B cell (primary cell): Measurements from ENCODE around the gene DOHH. TPM values are rescaled to one million over a fixed set of nuclear protein-coding genes. Genes with fewer than 3 reads are reported as not detected.

Experiments
- ATAC-seq: fragments of 200-7000 bp; cut with Tn5 transposase; one replicate; pipeline ENCODE4 v1.10.0; 2021; ENCODE audit warnings: low read depth, mild to moderate bottlenecking, moderate number of reproducible peaks, moderate library complexity
- CTCF ChIA-PET: fragments of 350-600 bp; sonication (Branson Sonifier 250); formaldehyde crosslinking; loops from one replicate; lab custom pipeline; 2021; ENCODE audit warnings: antibody characterized with exemption, inconsistent platforms; lab: Charles Lee
- POLR2A ChIA-PET: fragments of 350-600 bp; sonication (Branson Sonifier 250); formaldehyde crosslinking; loops from one replicate; lab custom pipeline; 2021; ENCODE audit warnings: antibody characterized with exemption; lab: Charles Lee
- DNase-seq: peaks from one replicate; pipeline ENCODE4 v3.0.0; 2013
- H2AFZ ChIP-seq: 2 replicates; pipeline ENCODE4 v1.6.1; 2012; ENCODE audit warnings: mild to moderate bottlenecking, low read depth, low read length; ENCODE audit not compliant: insufficient read depth, poor library complexity, severe bottlenecking
- H3K27ac ChIP-seq, 2 donors: 1 replicate in 1 of 2; 2 replicates in 1 of 2; pipeline ENCODE4 v1.5.1; 2012 to 2013; ENCODE audit warnings: low read length in 2 of 2, mild to moderate bottlenecking in 2 of 2, moderate library complexity in 1 of 2
- H3K27me3 ChIP-seq, 4 experiments: fragments of 200-600 bp in 1 of 4; sonication (generic) in 1 of 4; replicated peaks in 1 of 4; 1 replicate in 2 of 4; 2 replicates in 2 of 4; pipeline versions ENCODE4 v1.6.1 to v1.7.0; 2013 to 2016; ENCODE audit warnings: low read length in 3 of 4, mild to moderate bottlenecking in 2 of 4, mixed read lengths in 1 of 4, moderate library complexity in 1 of 4; ENCODE audit not compliant: insufficient read depth in 4 of 4, control insufficient read depth in 3 of 4; ENCODE audit errors: control extremely low read depth in 1 of 4
- H3K36me3 ChIP-seq, 2 experiments: replicated peaks in 1 of 2; 1 replicate in 1 of 2; 2 replicates in 1 of 2; pipeline versions ENCODE4 v1.6.1 to v1.7.1; 2013; ENCODE audit warnings: low read length in 1 of 2; ENCODE audit not compliant: insufficient read depth in 2 of 2, control insufficient read depth in 1 of 2; ENCODE audit errors: control extremely low read depth in 1 of 2, extremely low read depth in 1 of 2
- H3K4me1 ChIP-seq, 2 donors: fragments of 200-600 bp in 1 of 2; sonication (generic) in 1 of 2; 1 replicate in 1 of 2; 2 replicates in 1 of 2; pipeline versions ENCODE4 v1.5.1 to v1.6.1; 2013 to 2017; ENCODE audit warnings: low read length in 2 of 2; ENCODE audit not compliant: control insufficient read depth in 2 of 2, insufficient read depth in 2 of 2
- H3K4me2 ChIP-seq: replicated peaks from 2 replicates; pipeline ENCODE3; 2012; ENCODE audit warnings: mild to moderate bottlenecking, low read depth, low read length; ENCODE audit not compliant: poor library complexity, severe bottlenecking
- H3K4me3 ChIP-seq, 5 experiments: fragments of 200-600 bp in 1 of 5; sonication (generic) in 1 of 5; 1 replicate in 3 of 5; 2 replicates in 2 of 5; pipeline versions ENCODE4 v1.5.1 to v1.7.0; 2011 to 2016; ENCODE audit warnings: low read length in 4 of 5, mild to moderate bottlenecking in 4 of 5, low read depth in 2 of 5, control low read depth in 1 of 5, moderate library complexity in 1 of 5; ENCODE audit not compliant: insufficient read depth in 1 of 5; ENCODE audit errors: control extremely low read depth in 1 of 5, extremely low read depth in 1 of 5
- H3K79me2 ChIP-seq: fragments of 200-600 bp; sonication (generic); one replicate; pipeline ENCODE4 v1.6.0; 2016; ENCODE audit warnings: low read length; ENCODE audit not compliant: control insufficient read depth, insufficient read depth
- H3K9ac ChIP-seq: fragments of 200-600 bp; sonication (generic); 2 replicates; pipeline ENCODE4 v1.6.1; 2017; ENCODE audit warnings: mild to moderate bottlenecking, low read length, moderate library complexity
- H3K9me3 ChIP-seq, 3 donors: one replicate each; pipeline versions ENCODE4 v1.6.1 to v1.7.1; 2013; ENCODE audit warnings: low read length in 2 of 3; ENCODE audit not compliant: control insufficient read depth in 2 of 3, insufficient read depth in 1 of 3; ENCODE audit errors: control extremely low read depth in 1 of 3
- H4K20me1 ChIP-seq: 2 replicates; pipeline ENCODE4 v1.6.0; 2012; ENCODE audit warnings: mild to moderate bottlenecking, low read length; ENCODE audit not compliant: insufficient read depth, control insufficient read depth, poor library complexity, severe bottlenecking
- H3K27ac Mint-ChIP-seq: one replicate; pipeline ENCODE4 v1.8.0; 2021; ENCODE audit warnings: mixed read lengths
- H3K27me3 Mint-ChIP-seq: one replicate; pipeline ENCODE4 v1.8.0; 2021; ENCODE audit warnings: mixed read lengths
- H3K4me1 Mint-ChIP-seq: one replicate; pipeline ENCODE4 v1.8.0; 2021; ENCODE audit warnings: mixed read lengths
- H3K4me3 Mint-ChIP-seq: one replicate; pipeline ENCODE4 v1.8.0; 2021; ENCODE audit warnings: mixed read lengths
- H3K9me3 Mint-ChIP-seq: one replicate; pipeline ENCODE4 v1.8.0; 2022; ENCODE audit warnings: mixed read lengths; ENCODE audit not compliant: insufficient read depth
- EZH2 ChIP-seq: IDR thresholded peaks from 2 replicates; pipeline ENCODE4 v1.6.1; 2012; ENCODE audit warnings: borderline replicate concordance, low read depth, mild to moderate bottlenecking, moderate library complexity, low read length; ENCODE audit not compliant: insufficient read depth, poor library complexity, severe bottlenecking
- WGBS: methylation state at CpG from one replicate; pipeline ENCODE4 v1.1.5; 2013; ENCODE audit warnings: missing lambda C conversion rate; ENCODE audit not compliant: insufficient coverage; 5-methylcytosine and 5-hydroxymethylcytosine counted together
- intact Hi-C: fragments of 100-400 bp; cut with micrococcal nuclease; formaldehyde crosslinking; loops from one replicate; pipeline ENCODE4 v1.10.0; 2022
- polyA plus RNA-seq: library from polyadenylated mRNA; depleted of rRNA; stranded (reverse); fragments of >200 nt; gene quantifications from 2 replicates; pipeline ENCODE4 v1.2.3, GENCODE V29; 2012
- total RNA-seq, 2 donors: library from RNA; stranded (reverse); fragments of 120-200 nt in 1 of 2; gene quantifications; 1 replicate in 1 of 2; 2 replicates in 1 of 2; pipeline versions ENCODE4 v1.2.3 to v1.2.4, GENCODE V29; 2013 to 2022
- TF ChIP-seq, protein P1 (sequence below): fragments of 200-600 bp; IDR thresholded peaks from one replicate; pipeline ENCODE4 v1.8.0; 2022; ENCODE audit warnings: antibody characterized with exemption, mild to moderate bottlenecking

Gene DOHH
- total and polyA plus RNA-seq, 2 donors (not counting 1 experiment from before 2014, with no cell fraction given), result 6.6 to 8.6 TPM

DNA sequence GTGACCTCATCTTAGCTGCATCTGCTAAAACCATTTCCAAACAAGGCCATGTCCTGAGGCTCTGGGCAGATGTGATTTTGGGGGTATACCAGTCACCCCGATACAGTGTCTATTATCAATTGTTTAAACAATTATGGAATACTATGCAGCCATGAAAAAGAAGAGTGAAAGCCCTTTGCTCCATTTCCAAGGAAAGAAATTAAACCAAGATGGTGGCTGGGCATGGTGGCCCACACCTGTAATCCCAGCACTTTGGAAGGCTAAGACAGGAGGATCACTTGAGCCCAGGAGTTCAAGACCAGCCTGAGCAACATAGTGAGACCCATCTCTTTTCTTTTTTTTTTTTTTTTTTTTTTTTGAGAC, 39.3 kb upstream of the DOHH start:
- Histone ChIP-seq H3K79me2 (peaks cover under 1% of the 10 kb centered on the region), H3K4me2 (no peak overlapping the region), H3K27ac (no peak overlapping the region), H3K9ac (no peak overlapping the region), H3K27me3 (no peaks in the 10 kb centered on the region), H4K20me1 (peaks cover 25% of the 10 kb centered on the region), H2AFZ (no peak overlapping the region), H3K36me3 (peaks cover 0 to 16% of the 10 kb centered on the region in 2 experiments), H3K4me1 (no peaks in the 10 kb centered on the region), H3K4me3 (no peak overlapping the region), H3K9me3 (peaks cover 0 to 8% (median 0%) of the 10 kb centered on the region in 3 donors)
- intact Hi-C loops, result no loop called here
- no peak overlapping the region for H3K27ac Mint-ChIP-seq
- DNase-seq (no peak), ATAC-seq (no peak)
- H3K27me3 Mint-ChIP-seq, result no peaks in the 10 kb centered on the region
- no CpG with 5 or more reads among the region's 1 CpG for WGBS
- H3K9me3 Mint-ChIP-seq, result no peaks in the 10 kb centered on the region
- ChIA-PET POLR2A (no interaction called here), CTCF (interaction anchor here (1.5 kb wide), 1 partner anchor 13 kb away, joined by 4 read pairs; no protein-coding TSS in a partner anchor)
- H3K4me1 Mint-ChIP-seq, result no peaks in the 10 kb centered on the region
- H3K4me3 Mint-ChIP-seq, result no peak overlapping the region
- TF ChIP-seq, protein P1, sequence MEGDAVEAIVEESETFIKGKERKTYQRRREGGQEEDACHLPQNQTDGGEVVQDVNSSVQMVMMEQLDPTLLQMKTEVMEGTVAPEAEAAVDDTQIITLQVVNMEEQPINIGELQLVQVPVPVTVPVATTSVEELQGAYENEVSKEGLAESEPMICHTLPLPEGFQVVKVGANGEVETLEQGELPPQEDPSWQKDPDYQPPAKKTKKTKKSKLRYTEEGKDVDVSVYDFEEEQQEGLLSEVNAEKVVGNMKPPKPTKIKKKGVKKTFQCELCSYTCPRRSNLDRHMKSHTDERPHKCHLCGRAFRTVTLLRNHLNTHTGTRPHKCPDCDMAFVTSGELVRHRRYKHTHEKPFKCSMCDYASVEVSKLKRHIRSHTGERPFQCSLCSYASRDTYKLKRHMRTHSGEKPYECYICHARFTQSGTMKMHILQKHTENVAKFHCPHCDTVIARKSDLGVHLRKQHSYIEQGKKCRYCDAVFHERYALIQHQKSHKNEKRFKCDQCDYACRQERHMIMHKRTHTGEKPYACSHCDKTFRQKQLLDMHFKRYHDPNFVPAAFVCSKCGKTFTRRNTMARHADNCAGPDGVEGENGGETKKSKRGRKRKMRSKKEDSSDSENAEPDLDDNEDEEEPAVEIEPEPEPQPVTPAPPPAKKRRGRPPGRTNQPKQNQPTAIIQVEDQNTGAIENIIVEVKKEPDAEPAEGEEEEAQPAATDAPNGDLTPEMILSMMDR, result no peak
- no peak for TF ChIP-seq EZH2

DNA sequence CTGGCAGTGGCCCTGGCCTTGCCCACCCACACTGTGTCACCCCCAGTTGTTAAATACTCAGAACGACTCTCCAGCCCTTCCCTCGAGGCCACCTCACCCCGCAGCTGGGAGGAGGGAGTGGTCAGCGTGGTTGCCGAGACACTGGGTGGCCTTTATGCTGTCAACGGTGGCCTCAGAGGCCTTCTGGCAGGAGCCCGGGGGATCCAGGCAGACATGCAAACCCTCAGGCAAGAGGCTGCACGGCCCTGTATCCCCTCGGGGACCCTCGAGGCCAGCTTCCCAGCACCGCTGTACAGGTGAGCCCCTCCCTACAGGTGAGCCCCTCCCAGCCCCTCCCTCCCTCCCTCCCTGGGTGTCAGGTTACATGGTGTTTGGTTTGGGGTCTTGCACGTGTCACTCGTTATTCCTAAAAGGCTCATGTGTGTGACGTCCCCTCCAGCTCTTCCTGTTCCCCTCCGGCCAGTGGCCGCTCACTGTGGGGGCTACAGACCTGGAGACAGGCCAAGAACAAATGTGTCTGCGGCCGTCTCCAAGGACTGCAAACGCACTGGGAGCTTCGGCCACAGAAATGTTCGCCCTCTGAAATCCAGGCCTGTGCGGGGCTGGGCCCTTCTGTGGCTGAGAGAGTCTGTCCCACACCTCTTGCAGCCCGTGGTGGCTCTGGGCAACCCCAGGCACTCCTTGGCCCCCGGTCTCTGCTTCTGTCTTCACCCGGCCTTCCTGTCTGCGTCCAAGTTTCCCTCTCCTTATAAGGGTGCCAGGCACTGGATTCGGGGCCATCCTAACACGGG, 38.7 kb upstream of the DOHH start, which contains the start of gene TEKTIP1:
Gene TEKTIP1 (plus strand): TSS at position 210 of the 791 bp plus-strand sequence. CDS start 4 bp downstream, at position 214.
- no peak within 1 kb of the TSS for H3K4me3 ChIP-seq
- peaks cover 0 to 8% (median 0%) of the 10 kb centered on the region in 3 donors for H3K9me3 ChIP-seq
- no peaks in the 10 kb centered on the region for H3K27me3 ChIP-seq
- no peak within 1 kb of the TSS for H3K9ac ChIP-seq
- WGBS, result 88% methylated on average over 25 of the region's 28 CpGs
- ATAC-seq (no peak), DNase-seq (no peak)
- H3K79me2 ChIP-seq, result no peaks in the 10 kb centered on the region
- Mint-ChIP-seq H3K27ac (no peak within 1 kb of the TSS), H3K27me3 (no peaks in the 10 kb centered on the region), H3K4me3 (no peak within 1 kb of the TSS), H3K9me3 (no peaks in the 10 kb centered on the region), H3K4me1 (no peaks in the 10 kb centered on the region)
- peaks cover 0 to 17% of the 10 kb centered on the region in 2 experiments for H3K36me3 ChIP-seq
- no peak within 1 kb of the TSS for H3K4me2 ChIP-seq
- intact Hi-C loops, result no loop called here
- CTCF ChIA-PET, result interaction anchor here (1.5 kb wide), 1 partner anchor 12 kb away, joined by 4 read pairs; no protein-coding TSS in a partner anchor
- no peaks in the 10 kb centered on the region for H3K4me1 ChIP-seq
- TF ChIP-seq, protein P1, result no peak
- TF ChIP-seq EZH2, result no peak
- H2AFZ ChIP-seq, result no peak within 1 kb of the TSS
- H4K20me1 ChIP-seq, result peaks cover 19% of the 10 kb centered on the region
- no peak within 1 kb of the TSS for H3K27ac ChIP-seq
- POLR2A ChIA-PET, result no interaction called here
